Measurements from ENCODE around the gene NCAM2. TPM values are rescaled to one million over a fixed set of nuclear protein-coding genes. Genes with fewer than 3 reads are reported as not detected.

NCAM2 gene
- total and polyA plus RNA-seq, 2 of the 8 experiments (the other 6 are each of a cell fraction or from before 2014, with no cell fraction given), result 0.14 to 1.1 TPM

GRCh38 chr21:21156397-21156796 is 158.2 kb downstream of the NCAM2 start (continued):
- TF ChIP-seq CHD7 (IDR thresholded peaks at IDR 0.05; ENCODE audit: insufficient replicate concordance, low read length), result no peak
- TF ChIP-seq GABPA (IDR thresholded peaks at IDR 0.05; ENCODE audit: borderline replicate concordance, insufficient read depth, low read length), result no peak
- TF ChIP-seq TAF1 (IDR thresholded peaks at IDR 0.05; ENCODE audit: low read depth, low read length), result no peak
- TF ChIP-seq CREB1 (IDR thresholded peaks at IDR 0.05), result no peak
- no peak for TF ChIP-seq POLR2AphosphoS5 (IDR thresholded peaks at IDR 0.05; ENCODE audit: low read depth, low read length)
- no peak for TF ChIP-seq KDM4A (IDR thresholded peaks at IDR 0.05; ENCODE audit: low read depth, low read length, severe bottlenecking)
- no peak for TF ChIP-seq RFX5 (IDR thresholded peaks at IDR 0.05; ENCODE audit: borderline replicate concordance, low read depth, low read length)
- TF ChIP-seq HDAC2 (IDR thresholded peaks at IDR 0.05; ENCODE audit: borderline replicate concordance in 1 of 2, low read depth in 2 of 2, low read length in 2 of 2), result no peak
- no peak for TF ChIP-seq JUND (IDR thresholded peaks at IDR 0.05; ENCODE audit: low read length)
- TF ChIP-seq RNF2 (IDR thresholded peaks at IDR 0.05; ENCODE audit: borderline replicate concordance, low read depth, low read length, missing control alignments, poor library complexity, severe bottlenecking), result no peak
- no peak for TF ChIP-seq POU5F1 (IDR thresholded peaks at IDR 0.05; ENCODE audit: low read depth, low read length)
- TF ChIP-seq TCF12 (IDR thresholded peaks at IDR 0.05; ENCODE audit: low read depth, low read length), result no peak
